ES-I3 (cell line): ENCODE results near the gene EVA1C.
A peak's percentile ranks its signal among the peaks of the same experiment; 100 is the strongest.
"Not testable (repeated sequence)": the region's sequence is repeated elsewhere in the genome, so short reads cannot be mapped to it uniquely, and the experiment has no call there.

Experiments used
- H3K36me3 ChIP-seq: 2 replicates; pipeline ENCODE4 v1.6.1; 2013; ENCODE audit warnings: mild to moderate bottlenecking, low read length, control low read depth, moderate library complexity; ENCODE audit not compliant: insufficient read depth
- H3K4me1 ChIP-seq: 2 replicates; pipeline ENCODE4 v1.6.1; 2013; ENCODE audit warnings: mild to moderate bottlenecking, control low read depth, low read length; ENCODE audit not compliant: insufficient read depth
- H3K9ac ChIP-seq: 2 replicates; pipeline ENCODE4 v1.6.1; 2013; ENCODE audit warnings: low read depth, mild to moderate bottlenecking, low read length, moderate library complexity
- H3K9me3 ChIP-seq: 2 replicates; pipeline ENCODE4 v1.6.1; 2013; ENCODE audit warnings: mild to moderate bottlenecking, low read length, moderate library complexity; ENCODE audit not compliant: control insufficient read depth, insufficient read depth

Gene EVA1C

GRCh38 chr21:32382108-32382644, 30.3 kb upstream of the EVA1C start:
- Histone ChIP-seq H3K9ac (no peak overlapping the region), H3K9me3 (no peaks in the 10 kb centered on the region), H3K4me1 (peaks cover 6% of the 10 kb centered on the region; the same call in 1 of the 2 replicates), H3K36me3 (peaks cover 22% of the 10 kb centered on the region)

GRCh38 chr21:32383812-32384211, 28.7 kb upstream of the EVA1C start:
- H3K9ac ChIP-seq: no peak overlapping the region
- peaks cover 12% of the 10 kb centered on the region for H3K4me1 ChIP-seq
- no peaks in the 10 kb centered on the region for H3K9me3 ChIP-seq
- peaks cover 24% of the 10 kb centered on the region for H3K36me3 ChIP-seq

- Histone ChIP-seq H3K36me3 (peaks cover 20% of the 10 kb centered on the region), H3K4me1 (peaks cover 22% of the 10 kb centered on the region), H3K9me3 (no peaks in the 10 kb centered on the region), H3K9ac (no peak overlapping the region)
Measured at GRCh38 chr21:32386195-32386870, 26.2 kb upstream of the EVA1C start.

- H3K36me3 ChIP-seq: peaks cover 20% of the 10 kb centered on the region
- H3K9ac ChIP-seq: no peak overlapping the region
- H3K4me1 ChIP-seq: peaks cover 22% of the 10 kb centered on the region
- no peaks in the 10 kb centered on the region for H3K9me3 ChIP-seq
Measured at GRCh38 chr21:32387151-32387550, 25.4 kb upstream of the EVA1C start.

GRCh38 chr21:32388306-32388705, 24.2 kb upstream of the EVA1C start:
- no peaks in the 10 kb centered on the region for H3K9me3 ChIP-seq
- no peak overlapping the region for H3K9ac ChIP-seq
- peaks cover 22% of the 10 kb centered on the region for H3K4me1 ChIP-seq
- H3K36me3 ChIP-seq: peaks cover 10% of the 10 kb centered on the region; the same call in 1 of the 2 replicates

GRCh38 chr21:32389337-32390015, 23.0 kb upstream of the EVA1C start:
- no peak overlapping the region for H3K9ac ChIP-seq

GRCh38 chr21:32390537-32391224, 21.8 kb upstream of the EVA1C start:
- H3K9ac ChIP-seq, H3K9me3 ChIP-seq, H3K36me3 ChIP-seq: not testable (repeated sequence)
- peaks cover 22% of the 10 kb centered on the region for H3K4me1 ChIP-seq

More at GRCh38 chr21:32389337-32390015, 23.0 kb upstream of the EVA1C start:
- no peaks in the 10 kb centered on the region for H3K9me3 ChIP-seq
- peaks cover 22% of the 10 kb centered on the region for H3K4me1 ChIP-seq
- peaks cover 10% of the 10 kb centered on the region; the same call in 1 of the 2 replicates for H3K36me3 ChIP-seq

GRCh38 chr21:32391755-32392154, 20.8 kb upstream of the EVA1C start:
- Histone ChIP-seq H3K36me3 (peaks cover 10% of the 10 kb centered on the region; the same call in 1 of the 2 replicates), H3K9ac (peak overlapping the region; percentile 80; the same call in 1 of the 2 replicates), H3K4me1 (peaks cover 20% of the 10 kb centered on the region), H3K9me3 (no peaks in the 10 kb centered on the region)

- Histone ChIP-seq H3K9ac (peak overlapping the region; percentile 80), H3K36me3 (peaks cover 10% of the 10 kb centered on the region; the same call in 1 of the 2 replicates), H3K4me1 (peaks cover 15% of the 10 kb centered on the region), H3K9me3 (no peaks in the 10 kb centered on the region)
Measured at GRCh38 chr21:32392299-32392879, 20.1 kb upstream of the EVA1C start.

- H3K9me3 ChIP-seq: no peaks in the 10 kb centered on the region
- peak within 1 kb of the TSS; percentile 80 for H3K9ac ChIP-seq
- H3K36me3 ChIP-seq: peaks cover 10% of the 10 kb centered on the region; the same call in 1 of the 2 replicates
- H3K4me1 ChIP-seq: peaks cover 15% of the 10 kb centered on the region; the same call in 1 of the 2 replicates
Measured at GRCh38 chr21:32392880-32393676, 19.4 kb upstream of the EVA1C start, which contains the start of gene URB1. URB1 (minus strand) TSS chr21:32393012; CDS start chr21:32392910, 102 bp downstream.

- Histone ChIP-seq H3K4me1 (peaks cover 12% of the 10 kb centered on the region; the same call in 1 of the 2 replicates), H3K9me3 (no peaks in the 10 kb centered on the region), H3K36me3 (peaks cover 6% of the 10 kb centered on the region; the same call in 1 of the 2 replicates), H3K9ac (peak overlapping the region; percentile 80)
Measured at GRCh38 chr21:32393677-32394001, 18.9 kb upstream of the EVA1C start.

- Histone ChIP-seq H3K9ac (no peak overlapping the region), H3K9me3 (no peaks in the 10 kb centered on the region), H3K4me1 (no peaks in the 10 kb centered on the region), H3K36me3 (no peaks in the 10 kb centered on the region)
Measured at GRCh38 chr21:32403201-32403777, 9.2 kb upstream of the EVA1C start.

GRCh38 chr21:32406405-32406804, 6.1 kb upstream of the EVA1C start:
- Histone ChIP-seq H3K9ac (no peak overlapping the region), H3K4me1 (no peaks in the 10 kb centered on the region), H3K9me3 (no peaks in the 10 kb centered on the region), H3K36me3 (no peaks in the 10 kb centered on the region)
